HG03103 (cell line): ENCODE results near the gene STKLD1.
"Not testable (repeated sequence)": the region's sequence is repeated elsewhere in the genome, so short reads cannot be mapped to it uniquely, and the experiment has no call there.

Experiments used
- ATAC-seq: cut with Tn5 transposase; IDR thresholded peaks from one replicate; pipeline ENCODE4 v1.9.1; 2021; ENCODE audit warnings: low read depth; ENCODE audit not compliant: unreplicated experiment

The STKLD1 gene

GRCh38 chr9:133433351-133433843 lies 57.2 kb downstream of the STKLD1 start:
- no peak for ATAC-seq

DNA sequence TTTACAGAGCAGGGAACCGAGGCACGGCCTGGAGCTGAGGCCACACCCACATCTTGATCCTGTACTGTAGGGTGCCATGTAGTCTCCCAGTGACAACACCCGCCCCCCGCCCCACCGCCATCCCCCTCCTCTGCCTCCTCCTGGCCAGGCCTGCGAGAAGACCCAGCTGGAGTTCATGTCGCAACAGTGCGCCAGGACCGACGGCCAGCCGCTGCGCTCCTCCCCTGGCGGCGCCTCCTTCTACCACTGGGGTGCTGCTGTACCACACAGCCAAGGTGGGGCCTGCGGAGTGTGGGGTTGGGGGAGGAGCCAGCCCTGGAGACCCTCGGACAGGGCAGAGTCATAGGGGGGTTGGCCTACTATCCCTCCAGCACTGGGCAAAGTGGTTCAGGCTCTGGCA lies 60.5 kb downstream of the STKLD1 start:
- no peak for ATAC-seq

- no peak for ATAC-seq
Measured at GRCh38 chr9:133437753-133438531, 61.8 kb downstream of the STKLD1 start.

GRCh38 chr9:133439337-133439736 lies 63.2 kb downstream of the STKLD1 start:
- no peak for ATAC-seq

GRCh38 chr9:133440874-133441273 lies 64.7 kb downstream of the STKLD1 start:
- ATAC-seq = no peak

DNA sequence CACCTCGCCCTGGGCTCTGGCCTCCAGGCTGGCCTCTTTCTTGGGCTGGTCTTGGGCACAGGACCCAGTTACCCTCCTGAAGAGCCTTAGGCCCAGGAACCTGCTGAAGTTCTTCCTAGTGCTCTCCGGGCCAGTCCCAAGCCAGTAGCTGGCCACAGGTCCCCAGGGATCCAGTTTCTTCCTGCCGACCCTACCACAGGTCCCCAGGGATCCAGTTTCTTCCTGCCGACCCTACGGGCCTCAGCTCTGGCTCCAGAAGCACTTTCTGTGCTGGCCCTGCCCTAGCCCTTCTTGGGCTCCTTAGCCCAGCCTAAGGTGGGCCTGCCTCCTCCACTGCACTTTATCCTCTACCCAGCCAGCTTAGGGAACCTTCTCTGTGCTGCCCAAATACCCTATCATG lies 65.4 kb downstream of the STKLD1 start:
- no peak for ATAC-seq

DNA sequence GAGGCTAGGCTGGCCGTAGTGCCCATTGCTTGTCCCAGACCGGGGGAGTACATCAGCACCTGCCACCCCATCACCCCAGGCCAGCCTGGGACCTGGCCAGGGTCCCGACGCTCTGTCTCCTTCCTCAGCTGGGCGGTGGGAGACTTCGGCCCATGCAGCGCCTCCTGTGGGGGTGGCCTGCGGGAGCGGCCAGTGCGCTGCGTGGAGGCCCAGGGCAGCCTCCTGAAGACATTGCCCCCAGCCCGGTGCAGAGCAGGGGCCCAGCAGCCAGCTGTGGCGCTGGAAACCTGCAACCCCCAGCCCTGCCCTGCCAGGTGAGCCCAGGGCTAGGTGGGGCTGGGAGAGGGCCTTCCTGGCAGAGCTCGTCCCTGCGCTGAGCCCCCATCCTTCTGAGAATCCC lies 67.1 kb downstream of the STKLD1 start:
- no peak for ATAC-seq

GRCh38 chr9:133443982-133444381 lies 67.8 kb downstream of the STKLD1 start:
- no peak for ATAC-seq

GRCh38 chr9:133445293-133445969 lies 69.3 kb downstream of the STKLD1 start:
- ATAC-seq = no peak

GRCh38 chr9:133448487-133448972 lies 72.4 kb downstream of the STKLD1 start:
- ATAC-seq = no peak

DNA sequence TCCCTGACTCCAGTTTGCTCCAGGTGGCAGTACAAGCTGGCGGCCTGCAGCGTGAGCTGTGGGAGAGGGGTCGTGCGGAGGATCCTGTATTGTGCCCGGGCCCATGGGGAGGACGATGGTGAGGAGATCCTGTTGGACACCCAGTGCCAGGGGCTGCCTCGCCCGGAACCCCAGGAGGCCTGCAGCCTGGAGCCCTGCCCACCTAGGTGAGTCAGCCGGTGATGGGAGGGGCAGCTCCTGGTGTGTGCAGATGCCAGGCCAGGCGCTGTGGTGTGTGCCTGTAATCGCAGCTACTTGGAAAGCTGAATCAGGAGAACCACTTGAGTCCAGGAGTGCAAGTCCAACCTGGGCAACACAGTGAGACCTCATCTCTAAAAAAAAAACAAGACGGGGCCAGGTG lies 73.6 kb downstream of the STKLD1 start:
- ATAC-seq = no peak

- ATAC-seq = not testable (repeated sequence)
Measured at GRCh38 chr9:133451865-133452264, 75.7 kb downstream of the STKLD1 start.

GRCh38 chr9:133452562-133452961 lies 76.4 kb downstream of the STKLD1 start:
- ATAC-seq = no peak

DNA sequence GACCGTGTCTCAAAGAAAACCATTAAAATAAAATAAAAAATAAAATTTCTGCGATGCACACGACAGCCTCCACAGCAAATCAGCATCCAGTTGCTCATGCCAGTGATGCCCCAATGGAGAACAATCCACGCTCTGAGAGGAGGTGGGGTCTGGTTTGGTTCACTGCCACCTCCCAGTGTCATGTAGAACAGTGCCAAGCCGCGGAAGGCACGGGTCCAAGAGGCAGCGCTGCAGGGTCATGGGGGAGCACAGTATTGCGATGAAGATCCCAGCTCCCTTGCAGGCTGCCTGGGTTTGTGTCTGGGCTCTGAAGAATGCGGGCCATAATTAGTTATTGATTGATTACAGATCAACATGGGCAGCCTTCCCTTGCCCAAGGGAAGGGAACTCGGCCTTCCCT lies 77.5 kb downstream of the STKLD1 start:
- no peak for ATAC-seq

- ATAC-seq = no peak
Measured at GRCh38 chr9:133454325-133454724, 78.2 kb downstream of the STKLD1 start.

- no peak for ATAC-seq
Measured at GRCh38 chr9:133454943-133455673, 78.9 kb downstream of the STKLD1 start.
